ENCODE measurements around the gene TET2.

The TET2 gene

GRCh38 chr4:105234582-105234981, 87.9 kb downstream of the TET2 start:
- no peak for DNase-seq (ENCODE audit: low spot score)

- no peak for DNase-seq (ENCODE audit: low spot score)
Observed at GRCh38 chr4:105236202-105236915, 89.7 kb downstream of the TET2 start.

DNA sequence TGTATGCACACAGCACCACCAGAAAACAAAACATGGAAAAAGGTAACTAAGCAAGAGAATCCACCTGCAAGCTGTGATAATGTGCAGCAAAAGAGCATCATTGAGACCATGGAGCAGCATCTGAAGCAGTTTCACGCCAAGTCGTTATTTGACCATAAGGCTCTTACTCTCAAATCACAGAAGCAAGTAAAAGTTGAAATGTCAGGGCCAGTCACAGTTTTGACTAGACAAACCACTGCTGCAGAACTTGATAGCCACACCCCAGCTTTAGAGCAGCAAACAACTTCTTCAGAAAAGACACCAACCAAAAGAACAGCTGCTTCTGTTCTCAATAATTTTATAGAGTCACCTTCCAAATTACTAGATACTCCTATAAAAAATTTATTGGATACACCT, 90.2 kb downstream of the TET2 start:
- no peak for DNase-seq (ENCODE audit: low spot score)

- DNase-seq (ENCODE audit: low spot score), result no peak
Observed at GRCh38 chr4:105240037-105240436, 93.4 kb downstream of the TET2 start.

GRCh38 chr4:105241451-105241850, 94.8 kb downstream of the TET2 start:
- no peak for DNase-seq (ENCODE audit: low spot score)

DNA sequence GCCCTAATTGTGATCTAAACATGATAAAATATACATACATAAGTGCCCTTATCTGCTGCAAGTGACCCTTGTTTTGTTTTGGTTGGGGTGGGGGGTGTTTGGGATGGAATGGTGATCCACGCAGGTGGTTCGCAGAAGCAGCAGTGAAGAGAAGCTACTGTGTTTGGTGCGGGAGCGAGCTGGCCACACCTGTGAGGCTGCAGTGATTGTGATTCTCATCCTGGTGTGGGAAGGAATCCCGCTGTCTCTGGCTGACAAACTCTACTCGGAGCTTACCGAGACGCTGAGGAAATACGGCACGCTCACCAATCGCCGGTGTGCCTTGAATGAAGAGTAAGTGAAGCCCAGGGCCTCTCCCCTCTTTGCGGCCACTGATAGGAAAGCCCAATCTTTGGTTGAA, 96.8 kb downstream of the TET2 start:
- no peak for DNase-seq (ENCODE audit: low spot score)

DNA sequence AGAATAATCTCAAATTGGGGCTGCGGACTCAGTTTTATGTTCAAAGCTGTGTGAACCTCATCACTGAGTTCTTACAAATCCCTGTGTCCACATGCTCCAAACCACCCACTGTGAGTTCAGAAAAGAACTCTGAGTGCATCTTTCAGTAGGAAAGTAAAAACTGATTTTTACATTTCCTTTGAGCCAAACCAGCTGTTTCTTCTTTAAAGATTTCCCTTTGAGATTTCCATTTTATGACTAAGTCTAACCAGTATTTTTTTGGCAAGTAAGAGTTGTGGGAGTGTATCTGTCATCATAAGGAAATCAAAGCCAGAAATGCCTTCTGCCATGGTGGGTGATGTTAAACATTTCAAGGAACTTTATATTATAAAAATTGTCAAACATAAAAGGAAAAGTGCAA, 100.0 kb downstream of the TET2 start:
- peak; percentile 45 for DNase-seq (ENCODE audit: low spot score)

- DNase-seq (ENCODE audit: low spot score), result no peak
Observed at GRCh38 chr4:105248613-105249012, 101.9 kb downstream of the TET2 start.

DNA sequence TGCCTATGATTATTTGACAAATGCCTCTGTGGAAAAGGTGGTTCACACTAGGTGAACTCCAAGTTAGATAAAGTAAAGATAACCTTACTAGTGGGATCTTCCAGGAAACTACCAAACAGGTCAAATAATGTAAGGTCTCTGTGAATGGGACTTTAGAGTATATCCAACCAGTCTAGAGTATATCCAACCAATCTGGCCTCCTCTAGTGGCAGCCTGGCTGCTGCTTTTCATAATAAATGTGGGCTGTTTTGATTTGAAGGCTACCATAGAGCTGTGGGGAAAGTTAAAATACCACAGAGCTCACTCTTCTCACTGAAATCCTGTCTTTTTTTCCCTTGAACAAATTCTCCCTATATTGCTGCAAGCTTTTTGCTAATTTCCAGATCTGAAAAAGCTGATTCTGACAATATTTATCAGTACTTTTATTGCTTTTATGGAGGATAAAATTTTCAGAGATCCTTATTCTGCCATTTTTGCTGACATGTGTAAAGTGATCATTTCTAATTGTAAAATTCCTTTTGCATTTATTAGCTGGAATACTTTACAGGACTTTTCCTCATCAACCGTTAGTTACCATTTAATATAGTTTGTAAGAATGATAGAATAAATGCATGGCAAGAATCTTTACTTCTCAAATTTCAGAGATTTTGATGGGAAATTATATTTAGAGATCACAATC, 111.3 kb downstream of the TET2 start:
- DNase-seq (ENCODE audit: low spot score), result no peak

DNA sequence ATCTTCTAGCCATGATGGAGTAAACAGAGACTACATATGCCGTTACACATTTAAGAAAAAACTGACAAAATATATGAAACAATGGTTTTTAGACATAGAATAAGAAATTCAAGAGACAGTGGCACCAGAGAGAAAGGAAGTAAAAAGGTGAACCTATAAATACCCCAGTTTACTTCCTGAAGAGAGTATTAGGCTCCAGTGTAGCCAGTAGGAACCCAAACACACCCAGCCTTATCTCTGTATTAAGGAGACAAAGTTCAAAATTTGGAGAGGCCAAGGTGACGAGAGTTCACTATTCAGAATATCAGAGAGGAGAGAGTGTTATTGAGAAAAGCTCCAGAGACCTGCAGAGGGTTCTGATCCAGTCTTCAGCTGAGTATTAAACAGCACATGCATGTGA, 119.0 kb downstream of the TET2 start:
- no peak for DNase-seq (ENCODE audit: low spot score)

DNA sequence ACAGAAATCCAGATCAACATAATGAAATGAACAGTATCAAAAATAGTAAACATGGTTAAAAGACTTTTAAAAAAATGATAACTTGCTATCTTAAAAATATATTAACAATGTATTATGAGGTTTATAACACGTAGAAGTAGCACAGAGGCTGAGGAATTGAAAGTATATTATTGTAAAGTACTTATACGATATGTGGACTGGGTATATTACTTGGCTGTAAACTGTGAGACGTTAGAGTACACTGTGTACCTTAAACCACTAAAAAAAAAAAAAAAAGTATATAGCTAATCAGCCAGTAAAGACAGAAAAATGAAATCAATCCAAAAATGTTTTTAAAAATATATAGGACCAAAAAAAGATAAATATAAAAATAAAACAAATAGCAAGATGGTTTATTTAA, 120.6 kb downstream of the TET2 start:
- DNase-seq (ENCODE audit: low spot score), result no peak

- no peak for DNase-seq (ENCODE audit: low spot score)
Observed at GRCh38 chr4:105272002-105272401, 125.3 kb downstream of the TET2 start.

GRCh38 chr4:105273230-105273629, 126.6 kb downstream of the TET2 start:
- DNase-seq (ENCODE audit: low spot score), result no peak

- DNase-seq (ENCODE audit: low spot score), result no peak
Observed at GRCh38 chr4:105274090-105274489, 127.4 kb downstream of the TET2 start.

DNA sequence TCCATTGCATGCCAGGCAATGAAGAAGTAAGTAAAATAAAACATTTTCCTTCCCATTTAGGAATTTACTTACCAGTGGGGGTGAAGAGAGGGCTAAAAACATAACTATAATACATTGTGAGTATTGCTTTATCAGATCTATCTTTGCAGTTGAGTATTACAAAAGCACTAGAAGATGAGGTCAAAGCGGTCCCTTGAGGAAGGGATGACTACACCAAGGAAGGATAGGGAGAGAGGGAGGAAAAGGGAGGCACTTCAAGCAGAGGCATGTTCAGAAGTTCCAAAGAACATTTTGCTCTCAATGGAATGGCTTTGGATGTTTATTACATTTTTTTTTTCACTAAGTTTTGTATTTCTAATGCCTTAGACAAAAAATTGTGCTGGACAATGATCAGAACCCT, 127.8 kb downstream of the TET2 start:
- DNase-seq (ENCODE audit: low spot score), result no peak

DNA sequence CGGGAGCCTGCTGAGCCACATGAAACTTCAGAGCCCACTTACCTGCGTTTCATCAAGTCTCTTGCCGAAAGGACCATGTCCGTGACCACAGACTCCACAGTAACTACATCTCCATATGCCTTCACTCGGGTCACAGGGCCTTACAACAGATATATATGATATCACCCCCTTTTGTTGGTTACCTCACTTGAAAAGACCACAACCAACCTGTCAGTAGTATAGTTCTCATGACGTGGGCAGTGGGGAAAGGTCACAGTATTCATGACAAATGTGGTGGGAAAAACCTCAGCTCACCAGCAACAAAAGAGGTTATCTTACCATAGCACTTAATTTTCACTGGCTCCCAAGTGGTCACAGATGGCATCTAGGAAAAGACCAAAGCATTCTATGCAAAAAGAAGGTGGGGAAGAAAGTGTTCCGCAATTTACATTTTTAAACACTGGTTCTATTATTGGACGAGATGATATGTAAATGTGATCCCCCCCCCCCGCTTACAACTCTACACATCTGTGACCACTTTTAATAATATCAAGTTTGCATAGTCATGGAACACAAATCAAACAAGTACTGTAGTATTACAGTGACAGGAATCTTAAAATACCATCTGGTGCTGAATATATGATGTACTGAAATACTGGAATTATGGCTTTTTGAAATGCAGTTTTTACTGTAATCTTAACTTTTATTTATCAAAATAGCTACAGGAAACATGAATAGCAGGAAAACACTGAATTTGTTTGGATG, 129.9 kb downstream of the TET2 start:
- no peak for DNase-seq (ENCODE audit: low spot score)

DNA sequence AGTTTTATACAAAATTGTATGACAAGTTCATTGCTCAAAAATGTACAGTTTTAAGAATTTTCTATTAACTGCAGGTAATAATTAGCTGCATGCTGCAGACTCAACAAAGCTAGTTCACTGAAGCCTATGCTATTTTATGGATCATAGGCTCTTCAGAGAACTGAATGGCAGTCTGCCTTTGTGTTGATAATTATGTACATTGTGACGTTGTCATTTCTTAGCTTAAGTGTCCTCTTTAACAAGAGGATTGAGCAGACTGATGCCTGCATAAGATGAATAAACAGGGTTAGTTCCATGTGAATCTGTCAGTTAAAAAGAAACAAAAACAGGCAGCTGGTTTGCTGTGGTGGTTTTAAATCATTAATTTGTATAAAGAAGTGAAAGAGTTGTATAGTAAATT, 131.0 kb downstream of the TET2 start:
- DNase-seq (ENCODE audit: low spot score), result no peak

- no peak for DNase-seq (ENCODE audit: low spot score)
Observed at GRCh38 chr4:105279314-105279713, 132.6 kb downstream of the TET2 start.

DNA sequence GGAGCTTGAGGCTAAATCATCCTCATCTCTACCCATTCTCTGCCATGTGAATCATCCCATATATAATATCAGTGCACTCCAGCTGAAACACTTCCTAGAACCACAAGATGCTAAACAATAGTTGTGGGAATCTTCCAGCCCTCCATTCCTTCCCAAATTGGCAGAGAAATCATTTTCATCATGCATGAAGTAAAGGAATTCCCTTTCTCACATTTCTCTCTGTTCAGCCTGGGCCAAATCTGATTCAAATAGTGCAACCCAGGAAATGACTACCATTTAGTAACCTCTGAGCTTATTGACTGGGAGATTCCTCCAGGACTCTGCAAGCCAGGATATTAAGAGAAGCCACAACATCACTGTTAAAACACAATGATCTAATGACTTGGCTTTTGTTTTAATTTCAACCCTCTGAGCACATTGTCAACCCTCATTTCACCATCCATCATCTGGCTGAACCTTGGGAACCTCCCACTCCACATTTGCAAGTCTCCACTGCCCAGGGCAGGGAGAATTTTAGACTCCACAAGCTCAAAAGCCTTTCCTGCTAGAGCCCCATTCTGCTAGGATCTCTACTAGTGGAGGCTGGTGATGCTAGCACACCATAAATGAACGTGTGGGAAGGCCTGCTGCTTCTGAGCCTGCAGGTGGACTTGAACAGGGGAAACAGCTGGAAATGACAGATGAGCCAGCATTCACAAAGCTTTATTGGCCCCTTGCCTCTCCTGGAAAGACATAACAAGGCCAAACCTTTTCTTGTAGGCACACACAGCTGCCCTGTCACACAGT, 133.9 kb downstream of the TET2 start:
- peak; percentile 24 for DNase-seq (ENCODE audit: low spot score)

GRCh38 chr4:105281124-105281415, 134.4 kb downstream of the TET2 start:
- DNase-seq (ENCODE audit: low spot score), result no peak

DNA sequence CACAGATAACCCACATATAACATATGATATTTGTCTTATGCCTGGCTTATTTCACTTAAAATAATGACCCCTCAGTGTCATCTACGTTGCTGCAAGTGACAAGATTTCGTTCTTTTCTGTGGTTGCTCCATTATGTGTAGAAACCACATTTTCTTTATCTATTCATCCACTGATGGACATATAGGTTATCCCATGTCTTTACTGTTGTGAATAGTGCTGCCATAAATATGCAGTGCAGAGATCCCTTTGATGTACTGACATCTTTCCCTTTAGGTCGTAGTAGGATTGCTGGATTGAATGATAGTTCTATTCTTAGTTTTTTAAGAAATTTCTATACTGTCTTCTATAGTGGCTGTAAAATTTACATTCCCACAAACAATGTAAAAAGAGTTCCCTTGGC, 135.8 kb downstream of the TET2 start:
- DNase-seq (ENCODE audit: low spot score), result no peak

GRCh38 chr4:105283501-105283900, 136.8 kb downstream of the TET2 start:
- no peak for DNase-seq (ENCODE audit: low spot score)

DNA sequence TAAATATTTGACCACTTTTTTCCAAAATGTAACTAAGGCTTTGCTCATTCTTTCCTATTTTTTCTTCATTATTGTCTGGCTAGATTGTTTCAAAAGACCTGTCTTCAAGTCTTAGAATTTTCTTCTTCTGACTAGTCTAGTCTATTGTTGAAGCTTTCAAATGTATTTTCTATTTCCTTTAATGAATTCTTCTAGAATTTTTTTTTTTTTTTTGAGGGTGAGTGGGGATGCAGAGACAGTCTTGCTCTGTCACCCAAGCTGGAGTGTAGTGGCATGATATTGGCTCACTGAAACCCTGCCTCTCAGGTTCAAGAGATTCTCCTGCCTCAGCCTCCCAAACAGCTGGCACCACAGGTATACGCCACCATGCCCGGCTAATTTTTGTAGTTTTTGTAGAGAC, 141.4 kb downstream of the TET2 start:
- no peak for DNase-seq (ENCODE audit: low spot score)

All from hepatic stellate cell (primary cell).